ENCODE results near the gene FGFR2. TPM values are rescaled to one million over a fixed set of nuclear protein-coding genes. Genes with fewer than 3 reads are reported as not detected.

Gene FGFR2
- total RNA-seq, 1 experiment from 2014 or later, result 19.7 TPM

DNA sequence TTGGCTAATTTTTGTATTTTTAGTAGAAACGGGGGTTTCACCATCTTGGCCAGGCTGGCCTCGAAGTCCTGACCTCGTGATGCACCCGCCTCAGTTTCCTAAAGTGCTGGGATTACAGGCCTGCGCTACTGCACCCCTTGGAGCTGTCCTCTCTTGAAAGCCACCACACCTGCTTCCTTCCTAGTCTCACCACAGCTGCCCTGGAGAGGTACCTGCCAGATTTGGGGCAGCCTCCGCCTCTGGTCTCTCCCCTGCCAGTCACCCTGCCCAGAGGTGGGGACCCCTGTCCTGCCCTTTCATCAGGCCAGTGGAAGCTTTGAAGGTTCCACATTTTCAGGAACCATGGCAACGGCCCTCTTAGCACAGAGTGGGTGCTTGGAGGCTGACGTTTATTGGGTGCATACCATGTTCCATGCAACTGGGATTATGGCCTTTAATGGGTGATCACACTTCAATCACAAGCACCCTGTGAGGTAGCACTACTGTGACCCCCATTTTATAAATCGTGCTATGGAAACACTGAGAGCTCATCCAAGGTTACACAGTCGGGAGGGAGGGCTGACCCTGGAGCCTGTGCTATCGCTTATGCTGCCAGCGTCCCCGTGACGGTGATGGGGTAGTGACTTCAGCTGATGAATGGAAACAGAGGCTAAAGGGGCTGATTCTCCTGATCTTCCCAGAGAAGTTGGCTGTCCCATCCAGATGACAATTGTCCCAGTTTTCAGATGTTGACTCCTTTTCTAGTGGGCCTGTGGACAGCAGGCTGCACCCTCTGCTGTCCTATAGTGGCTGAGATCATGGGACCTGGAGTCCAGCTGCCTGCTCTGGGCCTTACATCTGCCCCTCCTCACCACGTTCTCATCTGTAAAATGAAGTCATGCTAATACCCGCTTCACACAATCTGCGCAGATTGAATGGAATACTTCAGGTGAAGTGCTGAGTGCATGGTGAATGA is 11.5 kb upstream of the FGFR2 start:
- no TSS peak for BruUV-seq (replicated peaks)
- no peaks in the 10 kb centered on the region for H4K20me1 ChIP-seq (ENCODE audit: insufficient read depth)
- intact Hi-C loops (cut with micrococcal nuclease), result loop anchor here (2.0 to 10.0 kb wide), 3 partner anchors 285 to 667 kb away; no protein-coding TSS in a partner anchor
- no peaks in the 10 kb centered on the region for H3K9me2 ChIP-seq (ENCODE audit: insufficient read depth)
- H3K27ac ChIP-seq (ENCODE audit: low read depth, low read length), result no peak overlapping the region
- H3K4me3 ChIP-seq (replicated peaks in 1 of 2; ENCODE audit: low read depth in 1 of 2, low read length in 2 of 2), result no peak overlapping the region
- H3K4me1 ChIP-seq (ENCODE audit: control insufficient read depth in 1 of 2, insufficient read depth in 2 of 2, low read length in 2 of 2), result peaks cover 7 to 17% of the 10 kb centered on the region in 2 experiments; a peak in 3 of 4 replicates
- RAD21 ChIA-PET (ENCODE audit: low non-redundant PET in 1 of 2, low total read pairs in 2 of 2, uncharacterized antibody in 2 of 2, unreplicated experiment in 2 of 2), result interaction anchor here in 1 of 2 experiments (0.8 kb wide), 1 partner anchor 661 kb away, joined by 3 read pairs; no protein-coding TSS in a partner anchor
- H3K36me3 ChIP-seq (ENCODE audit: control insufficient read depth in 1 of 2, insufficient read depth in 2 of 2, low read length in 2 of 2), result no peaks in the 10 kb centered on the region
- POLR2A ChIA-PET, result no interaction called here
- DNase-seq (ENCODE audit: low read depth, low spot score) (no peak), ATAC-seq (no peak)
- H2AFZ ChIP-seq (ENCODE audit: low read depth, low read length, poor library complexity, severe bottlenecking), result no peak overlapping the region
- TF ChIP-seq, protein P1, sequence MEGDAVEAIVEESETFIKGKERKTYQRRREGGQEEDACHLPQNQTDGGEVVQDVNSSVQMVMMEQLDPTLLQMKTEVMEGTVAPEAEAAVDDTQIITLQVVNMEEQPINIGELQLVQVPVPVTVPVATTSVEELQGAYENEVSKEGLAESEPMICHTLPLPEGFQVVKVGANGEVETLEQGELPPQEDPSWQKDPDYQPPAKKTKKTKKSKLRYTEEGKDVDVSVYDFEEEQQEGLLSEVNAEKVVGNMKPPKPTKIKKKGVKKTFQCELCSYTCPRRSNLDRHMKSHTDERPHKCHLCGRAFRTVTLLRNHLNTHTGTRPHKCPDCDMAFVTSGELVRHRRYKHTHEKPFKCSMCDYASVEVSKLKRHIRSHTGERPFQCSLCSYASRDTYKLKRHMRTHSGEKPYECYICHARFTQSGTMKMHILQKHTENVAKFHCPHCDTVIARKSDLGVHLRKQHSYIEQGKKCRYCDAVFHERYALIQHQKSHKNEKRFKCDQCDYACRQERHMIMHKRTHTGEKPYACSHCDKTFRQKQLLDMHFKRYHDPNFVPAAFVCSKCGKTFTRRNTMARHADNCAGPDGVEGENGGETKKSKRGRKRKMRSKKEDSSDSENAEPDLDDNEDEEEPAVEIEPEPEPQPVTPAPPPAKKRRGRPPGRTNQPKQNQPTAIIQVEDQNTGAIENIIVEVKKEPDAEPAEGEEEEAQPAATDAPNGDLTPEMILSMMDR (IDR thresholded peaks at IDR 0.05 in 2 of 3, conservative IDR thresholded peaks at IDR 0.05 in 1 of 3; ENCODE audit: borderline replicate concordance in 1 of 3, insufficient read depth in 1 of 3, low read depth in 2 of 3, low read length in 2 of 3), result no peak
- TF ChIP-seq EGR1 (IDR thresholded peaks at IDR 0.05; ENCODE audit: low read depth) (no peak), RAD21 (IDR thresholded peaks at IDR 0.05; ENCODE audit: low read depth) (no peak), SRF (IDR thresholded peaks at IDR 0.05; ENCODE audit: low read depth) (no peak)
- TF ChIP-seq, protein P2, sequence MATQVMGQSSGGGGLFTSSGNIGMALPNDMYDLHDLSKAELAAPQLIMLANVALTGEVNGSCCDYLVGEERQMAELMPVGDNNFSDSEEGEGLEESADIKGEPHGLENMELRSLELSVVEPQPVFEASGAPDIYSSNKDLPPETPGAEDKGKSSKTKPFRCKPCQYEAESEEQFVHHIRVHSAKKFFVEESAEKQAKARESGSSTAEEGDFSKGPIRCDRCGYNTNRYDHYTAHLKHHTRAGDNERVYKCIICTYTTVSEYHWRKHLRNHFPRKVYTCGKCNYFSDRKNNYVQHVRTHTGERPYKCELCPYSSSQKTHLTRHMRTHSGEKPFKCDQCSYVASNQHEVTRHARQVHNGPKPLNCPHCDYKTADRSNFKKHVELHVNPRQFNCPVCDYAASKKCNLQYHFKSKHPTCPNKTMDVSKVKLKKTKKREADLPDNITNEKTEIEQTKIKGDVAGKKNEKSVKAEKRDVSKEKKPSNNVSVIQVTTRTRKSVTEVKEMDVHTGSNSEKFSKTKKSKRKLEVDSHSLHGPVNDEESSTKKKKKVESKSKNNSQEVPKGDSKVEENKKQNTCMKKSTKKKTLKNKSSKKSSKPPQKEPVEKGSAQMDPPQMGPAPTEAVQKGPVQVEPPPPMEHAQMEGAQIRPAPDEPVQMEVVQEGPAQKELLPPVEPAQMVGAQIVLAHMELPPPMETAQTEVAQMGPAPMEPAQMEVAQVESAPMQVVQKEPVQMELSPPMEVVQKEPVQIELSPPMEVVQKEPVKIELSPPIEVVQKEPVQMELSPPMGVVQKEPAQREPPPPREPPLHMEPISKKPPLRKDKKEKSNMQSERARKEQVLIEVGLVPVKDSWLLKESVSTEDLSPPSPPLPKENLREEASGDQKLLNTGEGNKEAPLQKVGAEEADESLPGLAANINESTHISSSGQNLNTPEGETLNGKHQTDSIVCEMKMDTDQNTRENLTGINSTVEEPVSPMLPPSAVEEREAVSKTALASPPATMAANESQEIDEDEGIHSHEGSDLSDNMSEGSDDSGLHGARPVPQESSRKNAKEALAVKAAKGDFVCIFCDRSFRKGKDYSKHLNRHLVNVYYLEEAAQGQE (IDR thresholded peaks at IDR 0.05; ENCODE audit: low read depth), result no peak
- TF ChIP-seq, protein P3, sequence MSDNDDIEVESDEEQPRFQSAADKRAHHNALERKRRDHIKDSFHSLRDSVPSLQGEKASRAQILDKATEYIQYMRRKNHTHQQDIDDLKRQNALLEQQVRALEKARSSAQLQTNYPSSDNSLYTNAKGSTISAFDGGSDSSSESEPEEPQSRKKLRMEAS (IDR thresholded peaks at IDR 0.05), result no peak
- TF ChIP-seq, protein P4, sequence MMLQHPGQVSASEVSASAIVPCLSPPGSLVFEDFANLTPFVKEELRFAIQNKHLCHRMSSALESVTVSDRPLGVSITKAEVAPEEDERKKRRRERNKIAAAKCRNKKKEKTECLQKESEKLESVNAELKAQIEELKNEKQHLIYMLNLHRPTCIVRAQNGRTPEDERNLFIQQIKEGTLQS (IDR thresholded peaks at IDR 0.05), result no peak
- H3K9ac ChIP-seq (ENCODE audit: low read length), result no peak overlapping the region
- H3K9me3 ChIP-seq (ENCODE audit: control insufficient read depth in 1 of 2, insufficient read depth in 1 of 2, low read depth in 1 of 2, low read length in 2 of 2), result no peaks in the 10 kb centered on the region
- no peaks in the 10 kb centered on the region for H3K79me2 ChIP-seq (ENCODE audit: insufficient read depth, low read length)
- H3K27me3 ChIP-seq (ENCODE audit: insufficient read depth, low read length), result no peaks in the 10 kb centered on the region
- H3K4me2 ChIP-seq (ENCODE audit: low read length), result no peak overlapping the region
- CTCF ChIA-PET, result interaction anchor here (0.8 to 2.0 kb wide), 5 partner anchors 18 to 661 kb away, joined by 3 to 11 read pairs (median 5); no protein-coding TSS in a partner anchor
